ENCODE measurements around the gene FAM83E.

Gene FAM83E

DNA sequence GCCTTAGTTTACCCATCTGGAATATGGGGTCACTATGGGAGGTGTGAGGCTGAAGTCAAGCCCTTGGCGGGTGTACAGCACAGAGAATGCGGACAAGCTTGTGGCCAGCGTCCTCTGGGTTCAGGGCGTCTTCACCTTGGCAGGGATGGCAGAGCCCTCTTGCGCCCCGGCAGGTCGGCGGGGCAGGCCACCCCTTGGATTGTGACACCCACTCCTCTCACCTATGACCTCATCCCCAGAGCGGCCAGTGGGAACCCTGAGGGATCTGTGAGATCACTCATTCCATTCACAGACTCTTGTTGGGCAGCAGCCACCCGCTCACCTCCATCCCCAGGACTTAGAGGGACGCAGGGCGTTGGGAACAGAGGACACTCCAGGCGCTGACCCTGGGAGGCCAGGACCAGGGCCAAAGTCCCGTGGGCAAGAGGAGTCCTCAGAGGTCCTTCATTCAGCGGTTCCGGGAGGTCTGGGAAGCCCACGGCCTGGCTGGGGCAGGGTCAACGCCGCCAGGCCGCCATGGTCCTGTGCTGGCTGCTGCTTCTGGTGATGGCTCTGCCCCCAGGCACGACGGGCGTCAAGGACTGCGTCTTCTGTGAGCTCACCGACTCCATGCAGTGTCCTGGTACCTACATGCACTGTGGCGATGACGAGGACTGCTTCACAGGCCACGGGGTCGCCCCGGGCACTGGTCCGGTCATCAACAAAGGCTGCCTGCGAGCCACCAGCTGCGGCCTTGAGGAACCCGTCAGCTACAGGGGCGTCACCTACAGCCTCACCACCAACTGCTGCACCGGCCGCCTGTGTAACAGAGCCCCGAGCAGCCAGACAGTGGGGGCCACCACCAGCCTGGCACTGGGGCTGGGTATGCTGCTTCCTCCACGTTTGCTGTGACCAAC, 8.2 kb downstream of the FAM83E start, which contains the start of gene SPACA4:
Gene SPACA4, plus strand, starts transcription at position 280 of the 896 bp plus-strand sequence. Its CDS starts 237 bp downstream, at position 517.
- FAIRE-seq: no peak
- TF ChIP-seq, protein P1, sequence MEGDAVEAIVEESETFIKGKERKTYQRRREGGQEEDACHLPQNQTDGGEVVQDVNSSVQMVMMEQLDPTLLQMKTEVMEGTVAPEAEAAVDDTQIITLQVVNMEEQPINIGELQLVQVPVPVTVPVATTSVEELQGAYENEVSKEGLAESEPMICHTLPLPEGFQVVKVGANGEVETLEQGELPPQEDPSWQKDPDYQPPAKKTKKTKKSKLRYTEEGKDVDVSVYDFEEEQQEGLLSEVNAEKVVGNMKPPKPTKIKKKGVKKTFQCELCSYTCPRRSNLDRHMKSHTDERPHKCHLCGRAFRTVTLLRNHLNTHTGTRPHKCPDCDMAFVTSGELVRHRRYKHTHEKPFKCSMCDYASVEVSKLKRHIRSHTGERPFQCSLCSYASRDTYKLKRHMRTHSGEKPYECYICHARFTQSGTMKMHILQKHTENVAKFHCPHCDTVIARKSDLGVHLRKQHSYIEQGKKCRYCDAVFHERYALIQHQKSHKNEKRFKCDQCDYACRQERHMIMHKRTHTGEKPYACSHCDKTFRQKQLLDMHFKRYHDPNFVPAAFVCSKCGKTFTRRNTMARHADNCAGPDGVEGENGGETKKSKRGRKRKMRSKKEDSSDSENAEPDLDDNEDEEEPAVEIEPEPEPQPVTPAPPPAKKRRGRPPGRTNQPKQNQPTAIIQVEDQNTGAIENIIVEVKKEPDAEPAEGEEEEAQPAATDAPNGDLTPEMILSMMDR (IDR thresholded peaks at IDR 0.05; ENCODE audit: insufficient read depth, missing control alignments): no peak
- DNase-seq (ENCODE audit: insufficient read length, low spot score): no peak

DNA sequence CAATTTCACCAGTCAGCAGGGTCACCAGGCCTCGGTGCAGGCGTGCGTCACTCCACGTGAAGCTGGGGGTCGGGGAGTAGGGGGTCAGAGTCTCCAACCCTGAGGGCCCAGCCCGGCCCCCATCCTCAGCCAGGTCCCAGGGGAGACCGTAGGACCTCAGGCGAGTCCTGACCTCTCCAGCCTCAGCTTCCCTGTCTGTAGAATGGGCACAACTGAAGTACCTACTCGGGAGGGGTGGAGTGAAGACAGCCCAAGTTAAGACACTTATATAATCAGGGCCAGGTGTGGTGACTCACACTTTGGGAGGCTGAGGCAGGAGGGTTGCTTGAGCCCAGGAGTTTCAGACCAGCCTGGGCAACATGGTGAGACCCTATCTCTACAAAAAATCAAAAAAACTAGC, 11.0 kb downstream of the FAM83E start:
- TF ChIP-seq, protein P1 (IDR thresholded peaks at IDR 0.05; ENCODE audit: insufficient read depth, missing control alignments): no peak
- DNase-seq (ENCODE audit: insufficient read length, low spot score) (no peak), FAIRE-seq (no peak)

DNA sequence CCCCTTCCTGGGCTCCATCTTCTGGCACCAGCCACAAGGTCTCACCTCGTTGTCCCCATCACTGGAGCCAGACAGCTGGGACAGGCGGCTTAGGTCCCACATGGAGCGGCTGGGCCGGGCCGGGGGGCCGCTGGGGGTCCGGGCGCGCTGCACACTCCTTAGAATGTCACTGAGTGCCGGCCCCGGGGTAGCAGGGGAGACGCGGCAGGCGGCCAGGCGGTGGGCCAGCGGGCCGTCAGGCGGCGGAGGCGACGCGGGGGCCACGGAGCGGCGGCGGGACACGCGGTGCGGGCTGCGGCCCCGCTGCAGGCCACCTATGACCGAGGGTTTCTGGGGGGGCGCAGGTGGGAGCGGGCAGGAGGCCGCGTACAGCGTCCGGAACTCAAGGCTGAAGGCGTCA, 11.4 kb downstream of the FAM83E start:
- no peak for DNase-seq (ENCODE audit: insufficient read length, low spot score)
- no peak for FAIRE-seq
- TF ChIP-seq, protein P1 (IDR thresholded peaks at IDR 0.05; ENCODE audit: insufficient read depth, missing control alignments): no peak

DNA sequence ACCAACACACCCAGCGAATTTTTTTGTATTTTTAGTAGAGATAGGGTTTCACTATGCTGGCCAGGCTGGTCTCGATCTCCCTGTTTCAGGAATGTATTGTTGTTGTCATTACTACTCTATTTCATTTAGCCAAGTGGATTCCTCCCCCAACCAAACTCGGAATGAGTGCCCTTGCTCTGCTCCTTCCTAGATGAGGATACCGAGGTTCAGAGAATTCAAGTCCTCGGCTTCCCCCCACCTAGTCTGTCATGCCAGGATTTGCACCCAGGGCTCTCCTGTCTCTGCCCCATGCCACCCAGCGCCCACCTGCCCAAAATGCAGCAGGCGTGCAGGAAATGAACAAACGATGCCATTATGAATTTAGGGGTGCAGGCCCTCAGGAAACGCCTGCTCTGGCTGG, 11.9 kb downstream of the FAM83E start:
- DNase-seq (ENCODE audit: insufficient read length, low spot score) (no peak), FAIRE-seq (no peak)
- TF ChIP-seq, protein P1 (IDR thresholded peaks at IDR 0.05; ENCODE audit: insufficient read depth, missing control alignments): no peak

DNA sequence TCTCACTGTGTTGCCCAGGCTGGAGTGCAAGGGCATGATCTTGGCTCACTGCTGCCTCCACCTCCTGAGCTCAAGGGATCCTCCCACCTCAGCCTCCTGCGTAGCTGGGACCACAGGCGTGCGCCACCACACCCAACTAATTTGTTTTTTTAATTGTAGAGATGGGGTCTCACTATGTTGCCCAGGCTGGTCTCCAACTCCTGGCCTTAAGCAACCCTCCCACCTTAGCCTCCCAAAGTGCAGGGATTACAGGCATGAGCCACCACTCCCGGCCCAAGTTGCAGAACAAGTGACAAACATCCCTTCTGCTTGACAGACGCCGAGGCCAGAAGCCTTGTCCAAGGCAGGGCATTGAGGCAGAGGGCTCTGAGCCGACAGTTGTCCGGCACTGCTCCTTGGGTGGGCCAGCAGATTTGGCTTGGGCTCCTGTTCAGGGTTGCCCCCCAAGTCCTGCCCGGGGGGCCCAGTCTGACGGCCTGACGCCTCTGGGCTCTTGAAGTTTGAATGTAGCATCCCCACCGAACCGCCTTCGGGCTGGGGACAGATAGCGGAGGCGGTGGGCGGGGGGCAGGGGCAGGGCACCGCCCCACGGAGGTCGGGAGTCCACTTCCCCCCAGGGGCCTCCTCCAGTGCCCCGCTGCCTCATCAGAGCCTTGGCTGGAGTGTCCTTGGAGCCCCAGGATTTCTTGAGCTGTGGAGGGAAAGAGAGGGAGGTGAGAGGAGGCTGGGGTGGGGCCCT, 14.0 kb downstream of the FAM83E start:
- no peak for FAIRE-seq
- no peak for DNase-seq (ENCODE audit: insufficient read length, low spot score)
- TF ChIP-seq, protein P1 (IDR thresholded peaks at IDR 0.05; ENCODE audit: insufficient read depth, missing control alignments): no peak

DNA sequence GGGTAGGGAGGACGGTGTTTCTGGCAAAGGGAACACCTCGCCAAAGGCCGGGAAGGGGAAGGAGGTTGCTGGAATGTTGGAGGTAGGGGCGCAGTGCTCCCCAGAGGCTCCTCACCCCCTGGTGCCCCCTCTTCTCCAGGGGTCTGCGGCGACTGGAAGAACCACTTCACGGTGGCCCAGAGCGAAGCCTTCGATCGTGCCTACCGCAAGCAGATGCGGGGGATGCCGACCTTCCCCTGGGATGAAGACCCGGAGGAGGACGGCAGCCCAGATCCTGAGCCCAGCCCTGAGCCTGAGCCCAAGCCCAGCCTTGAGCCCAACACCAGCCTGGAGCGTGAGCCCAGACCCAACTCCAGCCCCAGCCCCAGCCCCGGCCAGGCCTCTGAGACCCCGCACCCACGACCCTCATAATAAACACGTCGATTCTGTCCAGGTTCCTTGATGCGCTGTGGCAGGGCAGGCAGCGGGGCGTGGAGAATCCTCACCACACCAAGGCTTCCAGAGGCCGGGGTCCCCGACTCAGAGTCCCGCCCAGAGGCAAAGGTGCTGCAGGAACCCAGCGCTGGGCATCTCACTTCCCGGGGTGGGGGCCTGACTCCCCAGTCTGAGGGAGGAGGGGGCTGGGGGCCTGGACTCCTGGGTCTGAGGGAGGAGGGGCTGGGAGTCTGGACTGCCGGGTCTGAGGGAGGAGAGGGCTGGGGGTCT, 15.7 kb downstream of the FAM83E start:
- DNase-seq (ENCODE audit: insufficient read length, low spot score): no peak
- TF ChIP-seq, protein P1 (IDR thresholded peaks at IDR 0.05; ENCODE audit: insufficient read depth, missing control alignments): no peak
- no peak for FAIRE-seq

Data from D721Med (cell line).